GM10847 (cell line): ENCODE measurements around the gene AGBL1.

Experiments
- POLR2A ChIP-seq: IDR thresholded peaks from 2 replicates; pipeline ENCODE4 v1.6.1; 2011; ENCODE audit not compliant: insufficient read length; ENCODE audit errors: extremely low read depth

AGBL1 gene

DNA sequence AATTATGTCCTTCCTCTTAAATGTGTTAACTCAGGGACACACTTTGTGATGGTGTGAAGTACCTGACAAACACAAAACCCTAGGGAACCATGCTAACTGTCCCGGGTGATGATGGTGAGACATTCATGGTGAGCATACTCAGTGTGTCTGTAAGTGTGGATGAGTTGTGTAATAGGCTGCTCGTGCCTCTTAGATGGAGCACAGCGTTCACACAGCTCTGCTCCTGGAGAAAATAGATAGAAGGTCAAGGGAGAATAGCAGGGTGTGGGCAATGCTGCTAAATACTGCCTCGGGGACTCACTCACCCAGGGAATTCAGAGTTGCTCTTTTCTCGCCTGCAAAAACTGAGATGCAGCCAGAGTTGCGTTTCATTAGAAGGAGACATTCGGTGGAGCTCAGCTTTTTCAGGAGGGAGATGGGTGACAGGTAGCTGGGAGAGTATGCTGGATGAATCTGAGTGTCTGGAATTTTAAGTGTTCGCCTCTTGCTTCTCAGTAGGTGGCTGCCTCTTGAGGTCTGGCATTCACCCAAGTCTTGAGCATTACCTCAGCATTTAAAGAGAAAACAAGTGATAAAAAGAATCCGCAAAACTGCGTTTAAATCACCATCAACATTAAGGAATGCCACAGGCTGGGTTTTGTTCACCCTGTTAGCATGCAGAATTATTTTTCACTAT is 813.2 kb downstream of the AGBL1 start:
- TF ChIP-seq POLR2A: no peak

DNA sequence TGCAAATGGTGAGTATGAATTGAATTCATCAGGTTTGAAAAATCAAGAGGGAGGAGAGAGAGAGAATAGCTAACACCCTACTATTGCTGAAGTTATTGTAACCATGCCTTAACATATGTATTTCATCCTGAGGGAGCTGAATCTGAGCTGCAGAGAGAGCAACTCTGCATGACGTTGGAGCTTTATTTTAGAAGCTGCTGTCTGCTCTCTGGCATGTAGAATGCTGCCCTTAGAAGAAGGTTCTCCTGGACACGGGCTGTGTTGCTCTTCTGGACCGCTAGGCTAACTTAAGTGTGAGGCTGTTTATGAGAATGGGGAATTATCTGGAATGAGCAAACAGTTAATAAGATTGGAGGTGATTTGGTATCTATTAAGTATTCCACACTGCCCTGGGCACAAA is 814.6 kb downstream of the AGBL1 start:
- TF ChIP-seq POLR2A: no peak

DNA sequence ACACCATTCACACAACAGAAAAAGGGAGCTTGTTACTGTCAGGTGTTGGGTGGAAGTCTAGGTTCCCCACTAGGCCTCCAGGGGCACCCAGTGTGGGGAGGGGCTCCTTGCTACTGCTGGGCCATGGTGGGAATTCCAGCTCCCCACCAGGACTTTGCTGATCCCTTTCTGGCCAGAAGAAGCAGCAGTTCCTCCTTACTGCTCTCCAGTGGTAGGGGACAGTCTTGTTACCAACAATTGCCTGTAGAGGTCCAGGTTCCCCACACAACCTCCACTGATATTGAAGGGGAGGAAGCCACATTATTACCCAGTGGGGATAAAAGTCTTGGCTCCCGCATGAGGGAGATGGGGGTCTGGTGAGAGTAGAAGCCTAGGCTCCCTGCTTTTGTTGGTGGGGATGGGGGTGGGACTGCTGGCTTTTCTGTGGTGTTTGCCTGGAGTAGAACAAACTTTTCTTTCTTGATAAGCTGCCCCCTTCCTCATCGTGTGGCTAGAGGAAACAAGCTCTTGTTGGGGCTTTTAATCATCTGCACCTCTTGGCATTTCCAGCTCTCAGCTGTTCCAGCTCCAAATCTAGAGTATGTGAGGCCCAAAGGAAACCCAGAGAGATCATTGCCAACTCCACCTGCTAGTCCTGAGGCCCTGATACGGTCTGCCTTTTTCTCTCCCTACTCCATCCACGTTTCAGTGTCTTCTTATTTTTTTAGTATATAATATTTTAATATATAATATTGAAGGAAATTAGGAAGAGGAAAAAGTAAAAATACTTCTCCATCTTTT is 824.2 kb downstream of the AGBL1 start:
- no peak for TF ChIP-seq POLR2A

- TF ChIP-seq POLR2A: no peak
These were observed 826.1 kb downstream of the AGBL1 start for GRCh38 chr15:86905625-86906256.

DNA sequence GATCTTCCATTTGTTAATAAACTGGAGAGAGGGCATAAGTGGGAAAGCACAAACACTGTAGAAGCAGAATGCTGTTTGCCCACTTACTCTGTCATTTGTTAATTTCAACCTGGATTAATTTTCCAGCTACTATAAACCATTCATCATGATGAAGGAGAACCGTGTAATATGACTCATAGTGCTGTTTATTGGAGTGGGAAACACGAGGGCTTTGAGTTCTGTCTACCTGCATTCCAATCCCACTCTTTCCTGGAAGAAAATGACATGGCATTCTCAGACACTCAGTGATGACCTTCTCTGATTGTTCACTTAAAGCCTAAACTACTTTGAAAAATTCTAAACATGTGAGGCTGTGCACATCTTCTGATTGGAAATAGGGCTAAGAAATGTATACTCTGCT is 826.7 kb downstream of the AGBL1 start:
- TF ChIP-seq POLR2A: no peak

- no peak for TF ChIP-seq POLR2A
These were observed 831.4 kb downstream of the AGBL1 start for GRCh38 chr15:86911022-86911421.

GRCh38 chr15:86912661-86913060 is 833.0 kb downstream of the AGBL1 start:
- TF ChIP-seq POLR2A: no peak

DNA sequence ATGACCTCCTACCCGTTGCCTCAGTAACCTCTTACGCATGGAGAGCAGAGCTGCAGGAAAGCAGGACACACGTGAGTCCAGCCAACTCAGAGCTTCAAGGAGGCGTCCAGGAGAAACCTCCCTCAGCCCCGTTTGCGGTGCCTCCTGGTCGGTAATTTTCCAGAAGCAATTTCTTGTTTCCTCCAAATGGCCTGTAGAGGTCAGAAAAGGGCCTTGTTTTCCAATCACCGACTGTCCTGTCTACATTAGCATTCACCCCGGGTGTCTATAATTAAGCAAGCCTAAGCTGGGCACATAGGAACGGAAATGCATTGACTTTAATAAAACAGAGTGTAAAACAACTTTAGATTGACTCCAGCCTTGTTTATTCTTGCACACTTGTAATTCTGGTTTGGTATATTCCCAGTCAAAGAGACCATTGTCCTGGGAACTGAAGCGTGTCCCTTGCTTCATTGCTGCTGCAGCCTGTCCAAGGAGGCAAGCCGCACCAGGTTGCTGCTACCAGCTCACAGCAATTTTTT is 836.2 kb downstream of the AGBL1 start:
- no peak for TF ChIP-seq POLR2A

- TF ChIP-seq POLR2A: no peak
These were observed 837.1 kb downstream of the AGBL1 start for GRCh38 chr15:86916671-86917360.

- no peak for TF ChIP-seq POLR2A
These were observed 837.6 kb downstream of the AGBL1 start for GRCh38 chr15:86917361-86917671.

GRCh38 chr15:86919581-86919980 is 839.9 kb downstream of the AGBL1 start:
- TF ChIP-seq POLR2A: no peak

GRCh38 chr15:86929461-86929860 is 849.8 kb downstream of the AGBL1 start:
- no peak for TF ChIP-seq POLR2A

- TF ChIP-seq POLR2A: no peak
These were observed 852.8 kb downstream of the AGBL1 start for GRCh38 chr15:86932456-86932855.

- no peak for TF ChIP-seq POLR2A
These were observed 856.2 kb downstream of the AGBL1 start for GRCh38 chr15:86935841-86936240.

DNA sequence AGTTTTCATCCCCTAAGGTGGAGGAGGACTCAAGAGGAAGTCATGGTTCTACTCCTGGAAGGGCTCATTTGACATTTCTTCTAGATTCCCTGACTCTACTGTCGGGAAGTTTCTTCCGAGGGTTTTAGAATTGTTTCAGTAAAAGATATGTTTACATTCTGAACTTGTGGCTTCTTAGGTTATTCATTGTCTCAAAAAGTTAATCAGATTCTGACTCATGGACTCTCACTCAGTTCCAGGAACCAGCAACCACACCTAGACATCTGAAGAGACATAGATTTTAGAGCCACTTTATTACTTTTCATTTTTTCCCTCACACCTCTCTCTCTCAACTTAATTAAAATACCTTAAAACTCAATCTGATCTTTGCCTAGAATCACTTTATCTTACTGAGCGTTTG is 862.6 kb downstream of the AGBL1 start:
- TF ChIP-seq POLR2A: no peak

DNA sequence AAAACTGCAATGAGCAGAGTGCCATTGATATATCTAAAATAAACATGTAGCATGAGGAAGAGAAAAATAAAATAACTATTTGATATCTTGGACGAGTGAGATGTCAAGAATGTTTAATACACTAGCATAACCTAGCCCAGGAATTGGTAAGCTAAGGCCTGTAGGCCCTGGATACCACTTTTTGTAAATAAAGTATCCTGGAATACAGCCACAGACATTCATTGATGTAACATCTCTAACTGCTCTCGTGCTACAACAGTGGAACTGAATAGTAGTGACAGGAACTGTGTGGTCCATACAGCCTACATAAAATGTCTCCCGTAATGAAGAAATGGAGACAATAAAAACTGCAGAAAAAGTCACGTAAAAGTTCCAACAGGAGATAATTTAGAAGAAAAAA is 869.0 kb downstream of the AGBL1 start:
- TF ChIP-seq POLR2A: no peak
